Epidermal melanocyte (primary cell): ENCODE data around the gene E2F2.
"Not testable (repeated sequence)": the region's sequence is repeated elsewhere in the genome, so short reads cannot be mapped to it uniquely, and the experiment has no call there.

Experiments
- DNase-seq: peaks from one replicate; pipeline ENCODE4 v3.0.0; 2011; ENCODE audit warnings: low spot score; ENCODE audit not compliant: insufficient read length

The E2F2 gene

DNA sequence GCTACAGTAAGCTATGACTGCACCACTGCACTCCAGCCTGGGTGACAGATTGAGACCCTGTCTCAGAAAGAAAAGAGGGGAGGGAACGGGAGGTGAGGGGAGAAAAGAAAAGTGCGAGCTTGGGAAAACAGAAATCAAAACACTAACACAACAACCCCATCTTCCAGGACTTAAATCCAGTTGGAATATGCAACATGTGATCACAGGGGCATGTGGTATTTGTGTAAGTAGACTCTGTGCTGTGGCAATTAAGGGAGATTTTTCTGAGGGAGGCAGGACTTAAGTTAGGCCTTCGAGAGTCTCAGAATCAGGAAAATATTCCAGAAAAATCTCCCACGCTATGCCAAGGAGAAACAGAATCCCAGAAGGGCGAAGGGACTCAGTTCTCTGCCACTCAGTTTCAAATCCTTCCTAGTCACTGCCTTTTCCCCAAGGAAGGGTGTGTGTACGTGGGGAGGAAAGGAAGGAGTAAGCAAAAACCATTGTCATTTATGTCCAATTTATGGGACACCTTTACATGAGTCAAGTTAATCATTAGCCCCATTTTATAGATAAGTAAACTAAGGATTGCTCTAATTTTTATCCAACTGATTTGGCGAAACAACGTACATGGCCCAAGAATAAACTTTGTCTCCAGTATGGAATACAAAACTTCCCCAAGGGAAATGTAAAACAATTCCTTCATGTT lies 16.0 kb upstream of the E2F2 start:
- no peak for DNase-seq

DNA sequence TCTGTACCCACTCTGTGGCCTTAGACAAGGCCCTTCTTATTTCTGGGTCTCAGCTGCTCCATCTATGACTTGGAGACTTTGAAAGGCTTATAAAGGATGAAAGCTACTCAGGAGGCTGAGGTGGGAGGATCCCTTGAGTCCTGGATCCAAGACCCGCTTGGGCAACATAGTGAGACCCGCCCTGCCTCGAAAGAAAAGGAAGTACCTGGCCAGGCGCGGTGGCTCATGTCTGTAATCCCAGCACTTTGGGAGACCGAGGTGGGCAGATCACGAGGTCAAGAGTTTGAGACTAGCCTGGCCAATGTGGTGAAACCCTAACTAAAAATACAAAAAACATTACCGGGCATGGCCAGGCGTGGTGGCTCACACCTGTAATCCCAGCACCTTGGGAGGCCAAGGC lies 14.8 kb upstream of the E2F2 start:
- no peak for DNase-seq

DNA sequence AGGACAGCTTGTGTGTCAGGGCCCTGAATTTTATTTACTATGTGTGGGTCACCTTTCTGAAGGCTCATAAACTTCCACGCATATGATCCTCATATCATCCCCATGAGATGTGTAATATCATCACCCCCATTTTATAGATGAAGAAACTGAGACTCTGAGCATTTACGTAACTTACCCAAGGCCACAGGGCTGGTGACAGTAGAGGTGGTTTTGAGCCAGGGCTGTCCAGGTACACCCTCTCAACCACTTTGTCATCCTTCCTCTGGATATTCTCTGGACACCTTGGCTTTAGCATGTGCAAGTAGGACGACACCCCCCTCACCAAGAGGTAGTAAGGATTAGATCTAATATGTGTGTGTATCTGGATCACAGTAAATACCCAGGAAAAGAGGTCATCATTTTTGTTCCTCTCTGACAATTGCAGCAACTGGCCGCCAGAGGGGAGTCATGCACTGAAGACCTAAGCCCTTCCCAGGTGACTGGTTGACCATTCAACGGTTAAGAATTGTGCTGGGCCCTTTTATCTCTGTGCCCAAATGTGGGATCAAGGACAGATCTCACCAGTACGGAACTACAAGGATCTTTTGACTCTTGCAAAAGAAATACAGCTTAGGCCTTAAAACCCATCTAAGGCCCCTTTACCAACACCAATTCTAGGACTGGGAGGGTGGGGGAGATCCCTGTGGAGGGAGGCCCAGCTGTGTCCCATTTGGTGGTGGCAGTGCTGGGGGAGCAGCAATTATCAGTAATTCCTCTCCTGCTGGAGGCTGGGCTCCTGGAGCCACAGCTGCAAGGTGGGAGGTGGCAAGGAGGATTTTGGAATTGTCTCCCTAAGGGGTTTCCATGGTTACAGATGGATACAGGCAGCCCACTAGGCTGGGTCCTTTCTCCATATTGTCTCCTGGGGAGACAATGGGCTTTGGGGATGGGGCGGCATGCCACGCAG lies 13.7 kb upstream of the E2F2 start:
- DNase-seq, result peak; percentile 75

DNA sequence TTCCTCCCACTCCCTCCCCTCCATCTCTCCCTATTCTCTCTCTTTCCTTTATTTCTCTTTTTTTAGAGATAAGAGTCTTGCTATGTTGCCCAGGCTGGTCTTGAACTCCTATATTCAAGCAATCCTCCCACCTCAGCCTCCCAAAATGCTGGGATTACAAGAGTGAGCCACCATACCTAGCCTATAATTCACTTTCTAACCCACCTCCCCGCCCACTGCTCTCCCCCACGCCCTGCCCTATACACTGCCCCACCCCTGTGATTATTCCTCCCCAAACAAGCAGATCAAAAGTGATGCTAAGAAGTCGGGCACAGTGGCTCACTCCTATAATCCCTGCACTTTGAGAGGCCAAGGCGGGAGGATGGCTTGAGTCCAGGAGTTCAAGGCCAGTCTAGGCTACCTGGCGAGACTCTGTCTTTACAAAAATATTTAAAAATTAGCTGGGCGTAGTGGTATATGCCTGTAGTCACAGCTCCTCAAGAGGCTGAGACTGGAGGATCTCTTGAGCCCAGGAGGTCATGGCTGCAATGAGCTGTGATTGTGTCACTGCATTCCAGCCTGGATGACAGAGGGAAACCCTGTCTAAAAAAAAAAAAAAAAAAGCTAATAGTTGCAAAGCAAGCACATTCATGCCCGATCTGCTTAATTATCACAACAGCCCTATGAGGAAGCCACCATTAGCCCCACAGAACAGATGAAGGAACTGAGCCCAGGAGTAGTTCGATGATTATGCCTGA lies 12.8 kb upstream of the E2F2 start:
- DNase-seq, result no peak

DNA sequence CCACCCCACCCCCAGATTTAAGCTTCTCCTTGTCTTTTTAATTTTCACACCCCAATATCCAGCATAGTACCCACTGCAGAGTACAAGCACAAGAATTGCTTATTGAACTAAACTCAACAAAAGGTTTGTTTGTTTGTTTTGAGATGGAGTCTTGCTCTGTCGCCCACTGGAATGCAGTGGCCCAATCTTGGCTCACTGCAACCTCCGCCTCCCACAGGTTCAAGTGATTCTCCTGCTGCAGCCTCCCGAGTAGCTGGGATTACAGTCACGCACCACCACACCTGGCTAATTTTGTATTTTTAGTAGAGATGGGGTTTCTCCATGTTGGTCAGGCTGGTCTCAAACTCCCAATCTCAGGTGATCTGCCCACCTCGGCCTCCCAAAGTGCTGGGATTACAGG lies 11.9 kb upstream of the E2F2 start:
- not testable (repeated sequence) for DNase-seq

DNA sequence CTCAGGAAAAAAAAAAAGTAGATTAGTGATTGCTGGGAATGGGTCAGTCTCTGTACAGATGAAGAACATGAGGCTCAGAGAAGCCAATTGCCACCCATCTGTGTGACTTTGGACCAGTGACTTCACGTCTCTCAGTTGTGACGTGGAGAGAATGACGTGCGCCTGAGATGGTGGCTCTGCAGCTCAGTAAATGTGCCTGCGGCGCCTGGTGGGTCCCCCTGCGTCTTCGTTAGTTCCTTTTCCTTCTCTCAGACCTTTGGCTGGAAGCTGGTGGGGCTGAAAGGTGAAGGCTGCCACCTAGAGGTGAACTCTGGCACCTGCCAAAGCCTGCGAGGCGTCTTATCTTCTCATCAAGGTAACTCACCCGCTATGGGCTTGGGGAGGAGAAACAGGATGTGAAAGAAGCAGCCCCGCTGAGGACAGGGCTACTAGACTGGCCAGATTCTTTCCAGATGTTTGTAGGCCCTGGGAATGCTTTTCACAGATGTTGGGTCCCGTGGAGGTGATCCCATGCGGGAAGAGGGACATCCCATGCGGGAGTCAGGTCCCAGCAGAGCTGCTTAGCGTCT lies 8.7 kb upstream of the E2F2 start:
- DNase-seq, result peak; percentile 83

DNA sequence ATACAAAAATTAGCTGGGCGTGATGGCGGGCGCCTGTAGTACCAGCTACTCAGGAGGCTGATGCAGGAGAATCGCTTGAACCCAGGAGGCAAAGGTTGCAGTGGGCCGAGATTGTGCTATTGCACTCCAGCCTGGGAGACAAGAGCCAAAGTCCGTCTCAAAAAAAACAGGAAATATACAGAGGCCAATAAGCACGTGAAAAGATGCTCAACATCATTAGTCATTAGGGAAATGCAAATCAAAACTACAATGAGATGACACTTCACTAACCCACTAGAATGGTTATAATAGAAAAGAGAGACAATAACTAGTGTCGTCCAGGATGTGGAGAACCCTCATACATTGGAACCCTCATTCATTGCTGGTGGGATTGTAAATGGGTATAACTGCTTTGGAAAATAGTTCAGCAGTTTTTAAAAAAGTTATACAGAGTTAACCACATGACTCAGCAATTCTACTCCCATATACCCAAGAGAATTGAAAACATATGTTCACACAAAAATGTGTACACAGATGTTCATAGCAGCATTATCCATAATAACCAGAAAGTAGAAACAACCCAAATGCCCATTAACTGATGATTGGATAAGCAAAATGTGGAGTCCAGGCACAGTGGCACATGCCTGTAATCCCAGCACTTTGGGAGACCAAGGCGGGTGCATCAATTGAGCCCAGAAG lies 6.4 kb upstream of the E2F2 start:
- no peak for DNase-seq

DNA sequence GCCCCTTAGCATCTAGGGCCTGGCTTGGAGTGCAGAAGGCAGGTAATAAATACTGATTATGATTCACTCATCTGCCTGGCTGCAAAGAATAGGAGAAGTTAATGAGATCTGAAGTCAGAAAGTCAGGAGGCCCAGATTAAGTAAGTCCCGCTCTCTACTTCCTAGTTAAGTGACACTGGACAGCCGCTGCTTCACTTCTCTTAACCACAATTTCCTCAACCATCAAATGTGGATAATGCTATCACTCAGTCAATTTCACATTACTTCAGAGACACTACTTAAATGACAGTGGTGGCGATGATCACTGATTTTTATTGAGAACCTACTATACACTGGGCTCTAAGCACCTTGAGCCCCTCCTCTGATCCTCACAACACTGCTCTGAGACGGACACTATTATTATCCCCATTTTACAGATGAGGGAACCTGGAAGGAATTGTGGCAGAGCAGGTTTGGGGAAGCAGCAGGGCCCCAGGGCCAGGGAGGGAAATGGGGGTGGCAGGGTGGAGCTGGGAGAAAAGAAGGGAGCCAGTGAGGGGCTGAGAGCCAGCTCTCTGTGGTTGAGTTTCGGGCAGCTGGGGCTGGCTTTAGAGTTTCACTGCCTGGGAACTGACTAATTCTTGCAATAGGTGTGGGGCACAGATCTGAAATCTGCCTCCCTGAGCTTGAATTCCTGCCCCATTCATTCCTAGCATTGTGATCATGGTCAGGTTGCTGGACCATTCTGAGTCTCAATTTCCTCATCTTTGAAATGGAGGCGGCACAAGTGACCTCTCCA lies 2.4 kb upstream of the E2F2 start:
- DNase-seq, result no peak

DNA sequence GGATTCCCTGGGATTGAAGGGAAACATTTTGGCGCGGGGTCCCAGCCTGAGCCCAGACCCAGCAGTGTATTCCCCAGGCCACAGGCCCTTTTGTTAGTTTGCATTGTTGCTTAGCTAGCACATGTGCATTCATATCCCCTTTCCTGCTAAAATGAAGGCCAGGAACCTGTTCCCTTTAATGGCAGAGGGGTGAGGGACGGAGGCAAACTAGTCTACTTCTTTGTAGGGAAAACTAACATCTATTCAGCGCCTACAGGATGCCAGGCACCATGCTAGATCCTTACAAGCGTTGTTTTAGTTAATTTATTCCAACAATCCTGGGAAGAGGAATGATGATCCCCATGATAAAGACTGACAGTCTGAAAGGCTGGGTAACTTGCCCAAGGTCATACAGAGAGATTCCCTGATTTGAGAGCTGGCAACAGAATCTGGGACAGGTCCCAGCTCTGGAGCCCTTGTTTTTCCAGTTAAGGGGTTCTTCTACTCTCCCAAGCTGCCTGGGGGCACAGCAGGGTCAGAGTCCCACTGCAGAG lies 595 bp upstream of the E2F2 start:
- no peak for DNase-seq

DNA sequence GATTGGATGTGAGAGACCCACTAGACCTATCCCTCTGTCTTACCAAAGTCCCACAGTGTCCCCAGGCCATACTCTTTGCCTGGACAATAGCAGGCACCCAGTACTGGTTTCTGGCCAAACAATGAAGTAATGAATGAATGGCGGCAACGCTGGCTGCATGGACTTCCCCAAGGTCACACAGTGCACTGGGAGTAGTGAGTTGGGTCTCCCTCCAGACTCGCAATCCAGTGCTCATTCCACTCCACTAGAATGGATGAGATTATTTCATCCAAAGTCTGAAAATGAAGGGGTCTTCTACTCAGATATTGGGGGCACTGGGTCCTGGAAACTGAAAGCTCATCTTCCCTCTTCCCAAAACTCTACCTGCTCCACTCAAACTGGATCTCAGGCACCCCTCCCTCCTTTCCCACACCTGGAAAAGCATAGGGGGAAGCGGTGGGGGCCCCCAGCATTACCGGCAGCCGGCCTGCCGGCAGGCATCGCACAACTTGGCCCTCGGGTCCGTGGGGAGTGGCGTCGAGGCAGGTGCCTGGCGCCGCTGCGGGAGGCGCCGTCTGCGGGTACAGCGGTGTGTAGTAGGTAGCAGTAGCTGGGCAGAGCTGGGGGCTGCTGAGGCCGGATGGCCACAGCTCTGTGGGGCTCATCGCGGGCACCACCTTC lies 816 bp downstream of the E2F2 start:
- DNase-seq, result no peak

DNA sequence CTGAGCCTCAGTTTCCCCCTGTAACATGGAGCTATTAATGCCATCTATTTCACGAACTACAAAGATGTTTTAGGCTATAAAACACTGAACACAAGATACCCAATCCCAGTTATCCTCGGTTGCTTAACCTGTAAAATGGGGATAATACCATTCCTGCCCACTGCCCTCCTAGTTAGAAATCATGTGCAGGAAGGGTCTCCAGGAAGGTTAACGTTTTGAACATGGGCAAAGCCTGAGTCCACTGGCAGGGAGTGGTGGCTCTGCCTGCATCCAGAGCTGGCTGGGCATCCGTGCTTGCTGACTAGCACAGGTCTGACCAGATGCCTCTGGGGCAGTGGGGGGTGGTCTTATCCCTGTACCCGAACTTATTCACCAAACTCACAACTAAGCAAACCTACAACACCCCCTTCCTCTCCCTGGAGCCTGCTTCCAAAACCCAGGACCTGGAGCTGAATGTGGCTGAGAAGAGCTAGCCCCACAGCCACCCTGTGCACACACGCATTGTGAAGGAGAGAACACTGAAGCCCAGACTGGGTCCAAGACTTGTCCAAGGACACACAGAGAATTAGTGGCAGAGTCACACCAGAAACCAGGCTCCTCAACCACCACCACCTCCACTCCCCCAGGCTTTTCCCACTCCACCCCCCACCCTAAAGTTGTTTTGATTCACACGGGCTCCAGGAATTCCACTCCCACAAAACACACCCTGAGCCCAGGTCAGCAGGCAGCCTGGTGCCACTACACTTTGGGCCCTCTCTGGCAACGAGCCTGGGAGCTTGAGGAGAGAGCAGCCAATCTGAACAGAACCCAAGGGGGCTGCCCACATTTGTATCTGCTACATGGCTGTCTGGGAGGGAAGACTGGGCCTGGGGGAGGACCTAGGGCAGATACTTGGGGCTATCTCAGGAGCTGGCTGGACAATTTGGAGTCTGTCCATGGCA lies 1.6 kb downstream of the E2F2 start:
- DNase-seq, result no peak

DNA sequence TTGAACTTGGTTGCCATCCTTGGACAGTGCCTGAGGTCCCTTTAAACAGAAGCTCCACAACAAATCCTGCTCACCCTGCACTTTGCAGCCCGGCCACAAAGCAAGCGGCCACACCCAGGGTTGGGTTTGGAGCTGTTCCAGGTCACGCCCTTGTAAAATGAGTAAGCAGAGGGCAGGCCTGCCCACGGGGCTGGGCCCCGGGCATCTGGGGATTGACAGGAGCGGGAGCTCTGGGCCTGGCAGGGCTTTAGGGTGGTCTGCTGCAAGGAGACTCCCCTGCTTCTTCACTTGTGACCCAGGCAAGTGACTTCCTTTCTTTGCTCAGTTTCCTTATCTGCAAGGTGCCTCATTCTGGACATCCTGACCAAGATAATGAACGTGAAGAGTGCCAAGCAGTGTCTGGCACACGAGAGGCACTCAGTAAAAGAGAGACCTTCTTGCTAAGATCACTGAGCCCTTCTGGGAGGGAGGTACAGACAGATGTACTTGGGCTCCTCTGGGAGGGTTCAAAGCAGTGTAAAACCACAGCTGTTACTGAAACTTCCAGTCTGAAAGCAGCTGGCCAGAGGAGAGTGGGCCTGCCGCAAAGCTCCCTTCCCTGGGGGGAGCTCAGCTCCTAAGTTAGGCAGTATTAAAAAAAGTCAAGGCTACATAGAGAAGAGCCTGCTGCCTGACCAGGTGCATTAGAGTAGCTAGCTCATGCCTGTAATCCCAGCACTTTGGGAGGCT lies 2.6 kb downstream of the E2F2 start:
- DNase-seq, result peak; percentile 75

DNA sequence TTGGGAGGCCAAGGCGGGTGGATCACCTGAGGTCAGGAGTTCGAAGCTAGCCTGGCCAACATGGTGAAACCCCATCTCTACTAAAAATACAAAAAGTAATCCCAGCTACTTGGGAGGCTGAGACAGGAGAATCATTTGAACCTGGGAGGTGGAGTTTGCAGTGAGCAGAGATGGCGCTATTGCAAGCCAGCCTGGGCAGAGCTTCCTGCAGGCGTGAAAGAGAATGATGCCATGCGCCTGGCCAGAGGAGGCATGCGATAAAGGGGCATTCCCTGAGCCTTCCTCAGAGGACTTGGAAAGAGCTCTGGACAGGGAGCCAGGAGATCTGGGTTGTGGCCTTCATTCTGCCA lies 3.2 kb downstream of the E2F2 start:
- DNase-seq, result no peak

DNA sequence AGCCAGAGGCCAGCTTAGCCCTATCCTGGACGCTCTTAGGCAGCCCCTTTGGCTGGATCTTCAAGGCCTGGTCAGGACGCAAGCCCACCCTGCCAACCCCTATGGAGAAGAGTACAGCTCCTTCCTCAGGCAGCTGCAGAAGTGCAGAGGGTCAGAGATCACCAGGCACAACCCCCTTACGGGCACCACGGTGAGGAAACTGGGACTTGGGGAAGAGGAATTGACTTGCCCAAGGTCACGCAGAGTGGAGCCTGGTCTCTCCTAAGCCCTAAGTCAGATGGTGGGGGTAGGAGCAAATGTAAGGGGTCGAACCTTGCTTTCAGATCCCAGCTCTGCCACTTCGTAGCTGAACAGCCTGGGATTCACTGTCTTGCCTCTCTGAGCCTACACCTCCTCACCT lies 3.7 kb downstream of the E2F2 start:
- DNase-seq, result no peak

DNA sequence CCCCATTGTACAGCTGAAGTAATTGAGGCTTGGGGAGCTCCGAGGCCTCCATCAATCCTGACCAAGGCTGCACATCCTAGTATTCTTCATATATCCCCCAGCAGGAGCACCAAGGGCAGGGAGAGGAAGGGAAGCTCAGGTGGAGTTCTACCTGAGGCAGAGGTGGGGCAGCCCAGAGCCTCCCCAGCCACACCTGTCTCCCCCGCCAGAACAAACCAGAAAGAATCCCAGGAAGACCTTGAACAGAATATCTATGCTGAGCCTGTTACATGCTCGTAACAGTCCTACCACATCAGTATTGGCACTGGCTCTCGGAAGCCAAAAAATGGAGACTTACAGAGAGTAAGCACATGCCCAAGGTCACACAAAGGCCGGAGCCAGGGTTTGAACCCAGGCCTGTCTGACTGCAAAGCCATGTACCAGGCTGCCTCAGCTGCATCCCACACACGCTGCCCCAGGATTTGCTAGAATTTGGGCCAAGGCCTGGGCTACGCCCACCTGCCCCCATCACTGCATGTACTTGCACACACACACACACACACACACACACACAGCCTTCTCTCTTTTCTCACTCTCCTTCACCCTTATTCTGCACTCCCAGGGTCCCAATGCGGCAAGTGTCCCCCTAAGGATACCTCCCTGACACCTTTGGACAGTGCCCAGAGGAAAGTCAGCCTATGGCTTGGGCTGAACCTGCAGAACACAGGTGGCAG lies 4.5 kb downstream of the E2F2 start:
- no peak for DNase-seq

DNA sequence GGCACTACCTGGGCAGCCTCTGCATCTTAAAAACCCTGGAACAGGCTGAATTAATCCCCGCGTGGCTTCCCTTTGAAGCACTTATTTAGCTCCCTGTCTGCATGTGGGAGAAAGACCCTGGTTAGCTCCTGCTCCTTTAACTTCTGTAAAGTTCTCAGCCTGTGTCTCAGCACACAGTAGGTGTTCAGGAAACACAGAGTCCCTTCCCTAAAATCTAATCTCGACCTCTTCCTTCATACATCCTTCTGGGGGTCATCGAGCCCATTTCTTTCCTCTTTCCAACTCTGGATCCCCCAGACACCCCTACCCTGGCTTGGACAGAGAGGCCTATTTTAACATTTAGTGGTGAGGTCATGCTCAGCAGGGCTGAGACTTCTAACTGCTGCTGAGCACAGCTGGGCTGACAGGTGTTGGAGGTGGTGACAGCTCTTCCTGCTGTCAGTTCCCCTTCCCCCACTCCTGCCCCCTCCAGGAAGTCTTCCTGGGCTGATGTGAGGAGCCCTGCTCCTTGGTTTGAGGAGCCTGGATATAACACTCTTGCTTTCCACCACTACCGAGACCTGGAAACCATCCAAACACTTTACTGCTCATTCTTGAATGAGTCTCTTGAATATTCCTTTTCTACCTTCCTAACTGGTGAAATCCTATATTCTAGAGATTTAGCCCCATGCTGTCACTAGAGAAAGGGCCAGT lies 5.3 kb downstream of the E2F2 start:
- DNase-seq, result no peak
